K562 (cell line): Measurements from ENCODE around the gene ZDHHC11B. TPM values are rescaled to one million over a fixed set of nuclear protein-coding genes. Genes with fewer than 3 reads are reported as not detected.
A peak's percentile ranks its signal among the peaks of the same experiment; 100 is the strongest.

Experiments
- ATAC-seq: fragments of 200-7000 bp; cut with Tn5 transposase; 3 replicates; pipeline ENCODE4 v1.9.1; 2020; ENCODE audit warnings: moderate library complexity
- BruUV-seq: library from RNA; stranded (reverse); fragments of 400-500 nt; replicated peaks from 2 replicates; lab custom pipeline; 2021; lab: Mats Ljungman, UMichigan
- CTCF ChIA-PET: fragments of 300-600 bp; formaldehyde crosslinking; extraction: SDS; loops from one replicate; lab custom pipeline; 2021; ENCODE audit warnings: low intra/inter-chr PET ratio; lab: Yijun Ruan, JAX
- POLR2A ChIA-PET: fragments of 300-600, 350-650 bp; sonication (Branson Sonifier 250); formaldehyde crosslinking; extraction: SDS; loops from one replicate; lab custom pipeline; 2021; ENCODE audit warnings: antibody characterized with exemption, inconsistent platforms; lab: Yijun Ruan, JAX
- DNase-seq, 4 experiments: peaks; one replicate each; pipeline versions ENCODE4 v3.0.0 to v3.0.0-alpha.2; 2011 to 2018; ENCODE audit warnings: low spot score in 3 of 4, mixed read lengths in 3 of 4; ENCODE audit errors: extremely low read depth in 1 of 4
- FAIRE-seq: peaks from 2 replicates; lab custom pipeline; 2011; peaks lifted over from hg19 to GRCh38; lab: Jason Lieb, UNC
- H2AFZ ChIP-seq: 2 replicates; pipeline ENCODE4 v1.6.0; 2011; ENCODE audit warnings: low read depth, low read length, control low read depth, inconsistent platforms
- H3K27ac ChIP-seq: fragments of 200-600 bp; 3 replicates; pipeline ENCODE4 v1.8.0; 2011; ENCODE audit warnings: low read depth, mild to moderate bottlenecking, control low read depth, inconsistent platforms, low read length, moderate library complexity, mixed read lengths; ENCODE audit errors: extremely low read depth
- H3K27me3 ChIP-seq, 2 experiments: fragments of 300-600 bp in 1 of 2; 2 replicates in 1 of 2; 3 replicates in 1 of 2; pipeline versions ENCODE4 v1.6.0 to v1.8.0; 2011; ENCODE audit warnings: inconsistent platforms in 2 of 2, low read length in 2 of 2, mild to moderate bottlenecking in 1 of 2, mixed read lengths in 1 of 2, moderate library complexity in 1 of 2; ENCODE audit not compliant: control insufficient read depth in 2 of 2, insufficient read depth in 2 of 2
- H3K36me3 ChIP-seq: fragments of 300-600 bp; 3 replicates; pipeline ENCODE4 v1.8.0; 2011; ENCODE audit warnings: mild to moderate bottlenecking, low read length, inconsistent platforms; ENCODE audit not compliant: control insufficient read depth, insufficient read depth
- H3K4me1 ChIP-seq, 2 experiments: fragments of 200-600 bp in 1 of 2; replicated peaks in 1 of 2; 2 replicates in 1 of 2; 3 replicates in 1 of 2; pipeline versions ENCODE4 v1.5.1 to v1.8.0; 2011; ENCODE audit warnings: inconsistent platforms in 2 of 2, low read length in 2 of 2, mild to moderate bottlenecking in 1 of 2, mixed read lengths in 1 of 2, moderate library complexity in 1 of 2; ENCODE audit not compliant: control insufficient read depth in 2 of 2, insufficient read depth in 2 of 2
- H3K4me2 ChIP-seq: 2 replicates; pipeline ENCODE4 v1.6.1; 2011; ENCODE audit warnings: low read length, control low read depth, inconsistent platforms, mixed read lengths; ENCODE audit not compliant: insufficient read depth
- H3K4me3 ChIP-seq: fragments of 200-600 bp; sonication (generic), shearing (Covaris generic); 2 replicates; pipeline ENCODE4 v1.5.1; 2016; ENCODE audit warnings: control low read depth, inconsistent platforms
- H3K79me2 ChIP-seq: fragments of 200-600 bp; 3 replicates; pipeline ENCODE4 v1.8.0; 2011; ENCODE audit warnings: low read length, inconsistent platforms; ENCODE audit not compliant: control insufficient read depth, insufficient read depth
- H3K9ac ChIP-seq, 2 experiments: 2 replicates each; pipeline versions ENCODE4 v1.6.0 to v1.6.1; 2011; ENCODE audit warnings: low read depth in 2 of 2, low read length in 2 of 2, control low read depth in 1 of 2, inconsistent platforms in 1 of 2, mild to moderate bottlenecking in 1 of 2, mixed read lengths in 1 of 2; ENCODE audit not compliant: insufficient read depth in 1 of 2
- H3K9me1 ChIP-seq: one replicate; pipeline ENCODE4 v1.6.0; 2011; ENCODE audit warnings: inconsistent platforms, mild to moderate bottlenecking, low read length, moderate library complexity; ENCODE audit not compliant: control insufficient read depth, insufficient read depth
- H3K9me3 ChIP-seq: replicated peaks from 2 replicates; pipeline ENCODE4 v1.5.1; 2011; ENCODE audit warnings: low read depth, low read length, inconsistent platforms; ENCODE audit not compliant: control insufficient read depth, insufficient read depth
- H4K20me1 ChIP-seq: replicated peaks from 2 replicates; pipeline ENCODE4 v1.6.1; 2011; ENCODE audit warnings: low read length, inconsistent platforms, mixed read lengths; ENCODE audit not compliant: control insufficient read depth, insufficient read depth
- ADNP ChIP-seq: fragments of 200-800 bp; sonication (Bioruptor generic); IDR thresholded peaks from 2 replicates; pipeline ENCODE4 v1.6.1; 2016; ENCODE audit warnings: missing genetic modification characterization, missing compliant biosample characterization
- BMI1 ChIP-seq: fragments of 150-350 bp; IDR thresholded peaks from 2 replicates; pipeline ENCODE4 v1.6.1; 2014; ENCODE audit warnings: low read length
- CC2D1A ChIP-seq: fragments of 450-650 bp; IDR thresholded peaks from 2 replicates; pipeline ENCODE4 v1.6.1; 2017; ENCODE audit warnings: mild to moderate bottlenecking
- CHD4 ChIP-seq: fragments of 200-600 bp; sonication (generic); IDR thresholded peaks from 3 replicates; pipeline ENCODE4 v1.6.1; 2012; ENCODE audit warnings: low read depth, mild to moderate bottlenecking, mixed read lengths, low read length, inconsistent platforms; ENCODE audit not compliant: insufficient read depth, insufficient replicate concordance, poor library complexity, severe bottlenecking
- ESRRB ChIP-seq: fragments of 250-450 bp; sonication (Bioruptor Pico); IDR thresholded peaks from 2 replicates; pipeline ENCODE4 v1.5.0; 2020; ENCODE audit warnings: mild to moderate bottlenecking, moderate library complexity, borderline replicate concordance
- FOXK1 ChIP-seq: sonication (generic); formaldehyde crosslinking; IDR thresholded peaks from 2 replicates; pipeline ENCODE4 v1.8.0; 2022; ENCODE audit warnings: missing genetic modification reagents, mild to moderate bottlenecking, borderline replicate concordance
- IRF9 ChIP-seq: fragments of 450-650 bp; IDR thresholded peaks from 2 replicates; pipeline ENCODE4 v1.6.1; 2016; ENCODE audit warnings: missing biosample characterization, missing genetic modification characterization
- MXI1 ChIP-seq: IDR thresholded peaks from 2 replicates; pipeline ENCODE4 v1.6.1; 2011; ENCODE audit warnings: low read depth, mild to moderate bottlenecking, improper control_type of control experiment, low read length
- NFIC ChIP-seq: fragments of 450-650 bp; IDR thresholded peaks from 2 replicates; pipeline ENCODE4 v1.6.1; 2017; ENCODE audit warnings: mild to moderate bottlenecking, inconsistent platforms
- POLR2A ChIP-seq: fragments of 450-650 bp; conservative IDR thresholded peaks from 2 replicates; pipeline ENCODE4 v1.6.1; 2016
- RFX1 ChIP-seq: fragments of 450-650 bp; IDR thresholded peaks from 2 replicates; pipeline ENCODE4 v1.6.1; 2016; ENCODE audit warnings: mild to moderate bottlenecking, moderate library complexity
- RFX7 ChIP-seq: fragments of 250-450 bp; sonication (Bioruptor Pico); IDR thresholded peaks from 2 replicates; pipeline ENCODE4 v1.5.1; 2021; ENCODE audit warnings: mild to moderate bottlenecking
- SMAD1 ChIP-seq: fragments of 150-350 bp; IDR thresholded peaks from 2 replicates; pipeline ENCODE4 v1.6.1; 2014; ENCODE audit warnings: low read length, low read depth; ENCODE audit not compliant: partially characterized antibody
- ZBTB26 ChIP-seq: fragments of 450-650 bp; formaldehyde crosslinking; IDR thresholded peaks from 2 replicates; pipeline ENCODE4 v1.4.0; 2022; ENCODE audit warnings: missing genetic modification characterization
- ZNF146 ChIP-seq: IDR thresholded peaks from one replicate; pipeline ENCODE4 v1.6.1; 2018; ENCODE audit warnings: missing compliant biosample characterization; ENCODE audit not compliant: unreplicated experiment
- ZNF174 ChIP-seq: fragments of 250-450 bp; sonication (Bioruptor Pico); IDR thresholded peaks from 2 replicates; pipeline ENCODE4 v1.4.0; 2020; ENCODE audit warnings: mild to moderate bottlenecking
- ZNF239 ChIP-seq: fragments of 250-450 bp; sonication (Bioruptor Pico); IDR thresholded peaks from 2 replicates; pipeline ENCODE4 v1.4.0; 2020; ENCODE audit warnings: mild to moderate bottlenecking
- ZNF277 ChIP-seq: fragments of 250-450 bp; sonication (Bioruptor Pico); IDR thresholded peaks from 2 replicates; pipeline ENCODE4 v1.8.0; 2022; ENCODE audit warnings: inconsistent platforms, mild to moderate bottlenecking, moderate library complexity, borderline replicate concordance
- ZNF589 ChIP-seq: fragments of 200-800 bp; sonication (Bioruptor generic); IDR thresholded peaks from 2 replicates; pipeline ENCODE4 v1.6.1; 2016; ENCODE audit warnings: low read depth, missing genetic modification characterization, missing compliant biosample characterization
- WGBS: fragments of 100-300 bp; shearing (Covaris generic); methylation state at CpG from one replicate; pipeline ENCODE4 v1.1.6; 2016; ENCODE audit warnings: low coverage, mixed read lengths; ENCODE audit not compliant: insufficient coverage; ENCODE audit errors: missing lambda C conversion rate; 5-methylcytosine and 5-hydroxymethylcytosine counted together
- in situ Hi-C: fragments of 300-500 bp; cut with MboI; formaldehyde crosslinking; loops from 4 replicates; pipeline ENCODE4 v1.15.0; 2018; ENCODE audit warnings: inconsistent platforms, mixed read lengths
- intact Hi-C: fragments of 100-400 bp; cut with micrococcal nuclease; formaldehyde crosslinking; loops from 2 replicates; pipeline ENCODE4 v1.14.2; 2022
- polyA plus RNA-seq, 8 experiments: library from polyadenylated mRNA; depleted of rRNA in 4 of 8; stranded (reverse) in 5 of 8; unstranded in 3 of 8; fragments of >200 nt; fragmentation: Nextera tagmentation in 2 of 8; fragmentation: Illumina TruSeq in 1 of 8; extraction: Ambion mirVana in 2 of 8; extraction: Trizol in 1 of 8; gene quantifications; 2 replicates each; pipeline versions ENCODE4 v1.2.1 to v1.2.3, GENCODE V29; 2011 to 2014; ENCODE audit warnings: inconsistent platforms in 1 of 8, missing spikeins in 1 of 8
- total RNA-seq, 7 experiments: library from RNA; depleted of rRNA in 6 of 7; stranded (reverse); fragments of >200 nt in 6 of 7; fragmentation: Illumina TruSeq in 2 of 7; extraction: Trizol in 2 of 7; gene quantifications; 2 replicates each; pipeline versions ENCODE4 v1.2.1 to v1.2.3, GENCODE V29; 2011 to 2021; ENCODE audit warnings: low replicate concordance in 1 of 7

Gene ZDHHC11B
- total and polyA plus RNA-seq, 9 of the 15 experiments (the other 6 are each of a cell fraction or from before 2014, with no cell fraction given): 0.03 to 0.23 (median 0.15) TPM; not detected in 3

GRCh38 chr5:672329-673160 is 112.0 kb downstream of the ZDHHC11B start:
- in situ Hi-C loops: no loop called here
- FAIRE-seq: peak; percentile 64
- BruUV-seq: no TSS peak
- TF ChIP-seq RFX7 (CRISPR knock-in tag) (no peak), ESRRB (CRISPR knock-in tag) (peak; percentile 32; the same call in 1 of the 2 replicates), CC2D1A (no peak), FOXK1 (CRISPR knock-in tag) (0 out of 2 replicates have a peak, but pooled peaks have one; percentile 42), NFIC (peak; percentile 10; the same call in 1 of the 2 replicates), ZNF146 (CRISPR knock-in tag) (no peak), ZNF174 (no peak), ZBTB26 (CRISPR knock-in tag) (no peak), ADNP (tag) (no peak), CHD4 (no peak), ZNF589 (CRISPR knock-in tag) (no peak), ZNF239 (CRISPR knock-in tag) (no peak), SMAD1 (peak; percentile 38), BMI1 (peak; percentile 67; the same call in 1 of the 2 replicates), ZNF277 (CRISPR knock-in tag) (no peak), MXI1 (peak; percentile 95), IRF9 (tag) (no peak), RFX1 (peak; percentile 91), POLR2A (0 out of 2 replicates have a peak, but pooled peaks have one; percentile 3)

More at GRCh38 chr5:672329-673160, 112.0 kb downstream of the ZDHHC11B start:
- H3K9me3 ChIP-seq: no peaks in the 10 kb centered on the region
- H3K79me2 ChIP-seq: no peaks in the 10 kb centered on the region
- CTCF ChIA-PET: interaction anchor here (2.3 kb wide), 1 partner anchor 230 kb away, joined by 12 read pairs; no protein-coding TSS in a partner anchor
- intact Hi-C loops: loop anchor here (10.0 kb wide), 1 partner anchor 182 kb away; the partner anchor contains the start of gene ZDHHC11
- H3K27me3 ChIP-seq: no peaks in the 10 kb centered on the region
- peaks cover 6% of the 10 kb centered on the region; the same call in 2 of the 3 replicates for H3K36me3 ChIP-seq
- 0 out of 3 replicates have a peak, but pooled peaks have one; percentile 0 for ATAC-seq
- peaks cover 47% of the 10 kb centered on the region for H4K20me1 ChIP-seq
- 9% methylated on average over 26 of the region's 27 CpGs for WGBS
- H2AFZ ChIP-seq: no peak overlapping the region
- peaks cover 4 to 80% of the 10 kb centered on the region in 2 experiments; a peak in 4 of 5 replicates for H3K4me1 ChIP-seq
- no peak overlapping the region for H3K27ac ChIP-seq
- no peaks in the 10 kb centered on the region for H3K9me1 ChIP-seq
- POLR2A ChIA-PET: interaction anchor here (0.6 to 0.8 kb wide), 2 partner anchors 175 to 219 kb away, joined by 3 to 4 read pairs; no protein-coding TSS in a partner anchor
- peak in 3 of 4 experiments; percentile 49 to 52 (median 52) for DNase-seq
- peak overlapping the region in 1 of 2 experiments; percentile 68; a peak in 2 of 4 replicates for H3K9ac ChIP-seq
- H3K4me2 ChIP-seq: no peak overlapping the region
- no peak overlapping the region for H3K4me3 ChIP-seq
